NCI-H226 (cell line): ENCODE results near the gene RPL13.
"Not testable (repeated sequence)": the region's sequence is repeated elsewhere in the genome, so short reads cannot be mapped to it uniquely, and the experiment has no call there.

Source experiments
- DNase-seq: peaks from one replicate; pipeline ENCODE4 v3.0.0-alpha.2; 2015

The RPL13 gene

DNA sequence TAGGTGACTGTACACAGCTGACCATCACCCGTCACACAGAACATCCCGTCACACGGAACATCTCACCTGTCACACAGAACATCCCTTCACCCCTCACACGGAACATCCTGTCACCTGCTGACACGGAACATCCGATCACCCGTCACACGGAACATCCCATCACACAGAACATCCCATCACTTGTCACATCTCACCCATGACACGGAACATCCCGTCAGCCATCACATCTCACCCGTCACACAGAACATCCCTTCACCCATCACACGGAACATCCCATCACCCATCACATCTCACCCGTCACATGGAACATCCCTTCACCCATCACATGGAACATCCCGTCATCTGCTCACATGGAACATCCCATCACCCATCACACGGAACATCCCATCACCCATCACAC lies 18.9 kb downstream of the RPL13 start:
- no peak for DNase-seq

DNA sequence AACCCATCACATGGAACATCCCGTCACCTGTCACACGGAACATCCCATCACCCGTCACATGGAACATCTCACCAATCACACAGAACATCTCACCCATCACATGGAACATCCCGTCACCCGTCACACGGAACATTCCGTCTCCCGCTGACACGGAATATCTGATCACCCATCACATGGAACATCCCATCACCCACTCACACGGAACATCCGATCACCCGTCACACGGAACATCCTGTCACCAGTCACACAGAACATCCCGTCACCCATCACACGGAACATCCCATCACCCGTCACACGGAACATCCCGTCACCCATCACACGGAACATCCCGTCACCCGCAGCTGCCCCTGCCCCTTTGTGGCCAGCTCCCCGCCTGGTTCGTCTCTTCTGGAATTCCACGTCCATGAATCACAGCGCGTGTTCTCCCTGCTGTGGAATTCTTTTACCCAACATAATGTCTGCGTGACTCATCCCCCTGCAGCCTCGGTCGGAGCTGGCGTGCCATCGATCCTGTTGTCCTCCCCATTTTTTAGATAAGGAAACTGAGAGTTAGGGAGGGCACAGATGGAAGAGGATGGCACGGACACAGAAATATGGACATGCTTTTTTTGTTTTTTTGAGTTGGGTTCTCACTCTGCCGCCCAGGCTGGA lies 20.7 kb downstream of the RPL13 start:
- DNase-seq: peak; percentile 98

DNA sequence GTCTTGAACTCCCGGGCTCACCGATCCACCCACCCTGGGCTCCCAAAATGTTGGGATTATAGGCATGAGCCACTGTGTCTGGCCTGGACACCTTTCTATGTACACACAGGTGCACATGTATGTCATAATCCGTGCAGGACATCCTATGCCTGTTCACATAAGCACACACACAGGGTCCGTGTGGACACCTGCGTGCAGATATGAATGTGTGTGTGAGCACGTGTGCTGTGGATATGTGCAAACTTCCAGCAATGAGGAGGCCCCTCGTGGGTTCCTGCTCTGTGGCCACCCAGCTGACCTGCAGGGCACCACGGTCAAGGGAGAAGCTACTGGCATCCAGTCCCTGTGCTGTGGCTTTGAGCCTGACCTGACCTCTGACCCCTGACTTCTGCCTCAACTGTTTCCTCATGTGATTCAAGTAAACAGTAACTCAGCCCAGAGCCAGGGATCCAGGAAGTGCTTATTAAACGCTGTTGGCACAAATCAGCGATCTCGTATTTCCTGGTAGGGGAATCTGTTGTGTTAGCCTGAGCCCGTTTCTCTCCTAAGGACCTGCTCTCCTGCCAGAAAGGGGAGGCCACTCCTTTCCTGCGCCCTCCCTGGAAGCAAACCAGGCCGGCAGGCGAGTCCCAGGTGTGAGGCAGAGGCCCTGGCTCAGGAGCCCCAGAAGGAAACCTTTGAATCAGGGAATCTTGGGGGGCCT lies 21.5 kb downstream of the RPL13 start:
- DNase-seq: no peak

- DNase-seq: no peak
These were observed 22.2 kb downstream of the RPL13 start for GRCh38 chr16:89582614-89583196.

- no peak for DNase-seq
These were observed 22.9 kb downstream of the RPL13 start for GRCh38 chr16:89583197-89583894.

- DNase-seq: no peak
These were observed 23.6 kb downstream of the RPL13 start for GRCh38 chr16:89583895-89584644.

DNA sequence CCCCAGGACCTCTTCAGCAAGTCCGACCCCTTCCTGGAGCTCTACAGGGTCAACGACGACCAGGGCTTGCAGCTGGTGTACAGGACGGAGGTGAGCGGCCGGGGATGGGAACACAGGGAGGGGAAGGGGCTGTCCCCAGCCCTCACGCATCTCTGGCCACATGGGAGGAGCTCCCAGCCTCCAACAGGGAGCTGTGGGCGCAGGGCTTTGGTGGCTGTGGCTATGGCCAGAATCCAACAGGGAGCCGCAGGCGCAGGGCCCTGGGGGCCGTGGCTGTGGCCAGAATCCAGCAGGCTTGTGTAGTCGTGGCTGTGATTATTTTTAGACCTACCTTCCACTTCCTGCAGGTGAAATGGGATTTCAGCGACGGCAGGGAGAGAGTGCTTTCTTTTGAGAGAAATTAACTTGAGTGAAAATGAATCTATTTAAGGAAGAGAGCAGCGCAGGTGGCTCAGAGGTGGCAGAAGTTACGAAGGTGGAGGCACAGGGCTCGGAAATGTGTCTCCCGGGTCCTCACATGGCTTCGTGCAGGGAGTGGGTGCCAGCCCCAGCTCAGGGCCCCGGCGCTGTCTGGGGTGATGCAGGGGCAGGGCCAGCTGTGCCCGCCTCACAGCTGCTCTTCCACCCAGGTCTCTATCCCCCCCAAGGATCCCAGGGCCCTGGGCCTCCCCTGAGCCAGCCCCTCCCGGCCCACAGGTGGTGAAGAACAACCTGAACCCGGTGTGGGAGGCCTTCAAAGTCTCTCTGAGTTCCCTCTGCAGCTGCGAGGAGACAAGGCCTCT lies 24.5 kb downstream of the RPL13 start:
- DNase-seq: no peak

DNA sequence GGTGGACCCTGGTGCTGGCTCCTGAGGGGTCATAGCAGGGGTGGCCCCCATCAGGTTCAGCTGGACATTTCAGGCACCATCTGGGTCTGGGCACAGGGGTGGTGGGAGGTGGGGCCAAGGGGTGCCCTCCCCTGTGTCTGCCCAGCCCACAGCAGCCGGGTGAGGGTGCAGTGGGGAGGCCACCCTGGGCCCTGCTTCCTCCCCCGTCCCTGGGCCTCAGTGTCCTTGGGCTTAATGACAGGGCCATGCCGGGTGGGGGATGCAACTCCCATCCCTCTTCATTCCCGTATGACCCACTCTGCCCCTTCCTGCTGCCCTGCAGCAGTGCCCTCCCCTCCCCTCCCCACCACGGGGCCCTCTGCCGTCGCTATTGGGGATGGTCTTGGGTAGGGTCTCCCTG lies 25.7 kb downstream of the RPL13 start:
- no peak for DNase-seq

DNA sequence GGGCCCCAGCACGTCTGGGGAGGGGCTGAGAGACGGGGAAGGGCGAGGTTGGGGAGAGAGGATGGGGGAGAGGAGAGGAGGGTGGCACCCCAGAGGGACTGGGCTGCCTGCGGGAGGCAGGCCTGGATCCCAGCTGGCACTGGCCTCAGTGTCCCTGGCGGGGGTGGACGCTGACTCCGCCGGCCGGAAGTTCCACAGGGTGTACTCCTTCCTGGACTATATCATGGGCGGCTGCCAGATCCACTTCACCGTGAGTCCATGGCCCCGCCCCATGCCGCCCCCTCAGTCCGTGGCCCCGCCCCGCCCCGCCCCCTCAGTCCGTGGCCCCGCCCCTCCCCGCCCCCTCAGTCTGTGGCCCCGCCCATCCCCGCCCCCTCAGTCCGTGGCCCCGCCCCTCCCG lies 26.4 kb downstream of the RPL13 start:
- peak; percentile 63 for DNase-seq

GRCh38 chr16:89587676-89588075 lies 27.2 kb downstream of the RPL13 start:
- DNase-seq: not testable (repeated sequence)

DNA sequence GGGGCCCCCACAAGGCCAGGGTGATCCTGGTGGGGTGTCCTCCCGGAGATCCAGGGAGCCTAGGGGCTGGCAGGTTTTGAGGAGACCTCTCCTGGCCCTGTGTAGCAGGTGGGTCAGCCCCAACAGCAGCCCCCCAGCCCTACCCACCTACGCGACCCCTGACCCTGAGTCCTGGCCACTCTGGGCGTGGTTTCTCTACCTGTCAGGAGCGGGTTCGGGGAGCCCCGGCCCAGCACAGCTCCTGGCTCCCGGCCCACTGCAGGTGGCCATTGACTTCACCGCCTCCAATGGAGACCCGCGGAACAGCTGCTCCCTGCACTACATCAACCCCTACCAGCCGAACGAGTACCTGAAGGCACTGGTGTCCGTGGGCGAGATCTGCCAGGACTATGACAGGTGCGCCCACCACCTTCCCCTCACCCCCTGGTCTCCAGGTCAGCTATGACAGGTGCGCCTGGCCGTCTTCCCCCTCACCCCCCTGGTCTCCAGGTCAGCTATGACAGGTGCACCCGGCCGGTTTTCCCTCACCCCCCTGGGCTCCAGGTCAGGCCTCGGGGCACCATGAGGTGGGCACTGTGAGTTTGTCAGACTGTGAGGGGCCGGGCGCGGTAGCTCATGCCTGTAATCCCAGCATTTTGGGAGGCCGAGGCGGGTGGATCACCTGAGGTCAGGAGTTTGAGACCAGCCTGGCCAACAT lies 28.1 kb downstream of the RPL13 start:
- no peak for DNase-seq

GRCh38 chr16:89589241-89589926 lies 28.9 kb downstream of the RPL13 start:
- DNase-seq: no peak

DNA sequence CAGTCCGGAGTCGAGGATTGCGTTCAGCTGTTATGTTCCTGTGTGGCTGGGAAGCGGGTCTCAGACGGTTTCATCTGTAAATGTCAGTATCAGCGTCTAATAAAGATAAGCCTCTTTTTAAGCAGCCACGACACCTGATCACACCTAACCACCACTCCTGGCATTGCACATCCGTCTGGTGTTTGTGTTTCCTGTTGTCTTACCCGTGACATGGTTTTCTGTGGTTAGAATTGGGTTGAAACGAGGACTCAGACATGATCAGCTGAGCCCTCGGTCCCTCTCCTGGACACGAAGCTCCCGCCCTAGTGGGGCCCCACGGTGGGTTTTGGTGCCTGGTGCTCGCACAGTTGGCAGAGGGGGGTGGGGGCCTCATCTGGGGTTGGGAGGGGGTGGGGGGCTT lies 33.4 kb downstream of the RPL13 start:
- no peak for DNase-seq

GRCh38 chr16:89595330-89596060 lies 35.0 kb downstream of the RPL13 start:
- DNase-seq: no peak

DNA sequence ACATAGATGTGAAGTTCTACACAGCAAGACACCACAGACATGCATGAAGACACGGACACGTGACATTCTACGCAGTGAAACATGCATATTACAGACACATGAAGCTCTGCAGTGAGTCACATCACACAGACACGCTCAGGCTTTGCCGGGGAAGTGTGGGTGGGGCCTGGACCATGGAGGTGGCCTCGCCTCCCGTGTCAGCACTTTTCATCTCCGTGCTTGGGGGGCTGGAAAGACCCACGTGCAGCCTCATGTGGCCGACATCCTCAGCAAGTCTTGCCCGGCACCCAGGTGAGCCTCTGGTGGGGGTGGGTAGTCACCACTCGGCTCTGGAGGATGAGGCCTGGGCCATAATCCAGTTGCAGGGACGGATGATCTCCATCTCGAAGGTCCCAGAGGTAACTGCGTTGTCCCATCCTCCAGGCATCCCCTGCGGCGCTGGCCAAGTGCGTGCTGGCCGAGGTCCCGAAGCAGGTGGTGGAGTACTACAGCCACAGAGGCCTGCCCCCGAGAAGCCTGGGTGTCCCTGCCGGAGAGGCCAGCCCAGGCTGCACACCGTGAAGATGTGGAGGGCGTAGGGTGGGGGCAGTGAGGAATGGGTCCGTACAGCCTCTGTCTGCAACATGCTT lies 35.7 kb downstream of the RPL13 start:
- no peak for DNase-seq

DNA sequence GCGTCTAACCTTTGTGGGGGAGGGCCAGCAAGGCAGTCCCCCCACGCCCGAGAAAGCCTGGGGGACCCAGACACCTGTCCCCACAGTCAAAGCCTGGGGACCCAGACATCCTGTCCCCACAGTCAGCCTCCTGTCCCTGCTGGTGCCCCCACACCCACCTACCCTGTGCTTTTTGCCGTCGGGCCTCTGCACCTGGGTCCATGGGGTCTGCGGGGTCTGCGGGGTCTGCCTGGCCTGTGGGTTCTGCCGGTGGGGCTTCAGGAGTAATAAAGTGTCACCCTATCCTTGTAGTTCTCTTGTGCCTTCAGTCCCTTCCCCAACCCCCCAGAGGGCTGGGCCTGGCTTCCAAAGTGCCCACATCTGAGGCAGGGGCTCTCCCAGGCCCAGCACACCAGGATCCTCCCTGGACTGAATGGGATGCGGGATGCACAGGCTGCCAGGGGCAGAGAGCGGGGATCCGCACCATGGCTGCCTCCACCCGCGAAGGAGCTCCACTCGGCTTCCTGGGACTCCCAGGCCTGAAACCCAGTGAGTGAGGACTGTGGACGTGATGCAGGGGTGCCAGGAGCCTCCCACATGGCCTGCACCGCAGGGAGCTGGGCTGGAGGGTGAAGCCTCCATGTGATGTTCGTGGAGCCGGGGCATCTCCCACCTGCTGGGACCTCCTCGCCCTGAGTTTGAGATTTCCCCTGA lies 36.6 kb downstream of the RPL13 start:
- peak; percentile 49 for DNase-seq

DNA sequence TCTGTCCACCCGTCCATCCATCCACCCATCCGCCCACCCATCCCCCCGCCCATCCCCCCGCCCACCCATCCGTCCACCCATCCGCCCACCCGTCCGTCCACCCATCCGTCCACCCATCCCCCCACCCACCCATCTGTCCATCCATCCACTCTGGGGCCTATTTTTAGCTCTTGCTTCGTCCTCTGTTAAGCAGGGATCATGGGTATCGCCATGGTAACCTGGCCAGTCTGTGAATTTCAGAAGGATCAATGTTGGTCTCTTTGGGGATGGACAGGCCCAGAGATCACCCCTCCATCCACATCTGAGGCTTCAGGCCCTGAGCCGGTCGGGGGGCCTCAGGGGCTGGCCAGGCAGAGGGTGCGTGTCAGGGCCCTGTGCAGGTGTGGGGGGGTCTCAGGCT lies 37.7 kb downstream of the RPL13 start:
- DNase-seq: no peak

- DNase-seq: peak; percentile 42
These were observed 39.0 kb downstream of the RPL13 start for GRCh38 chr16:89599451-89599858.

DNA sequence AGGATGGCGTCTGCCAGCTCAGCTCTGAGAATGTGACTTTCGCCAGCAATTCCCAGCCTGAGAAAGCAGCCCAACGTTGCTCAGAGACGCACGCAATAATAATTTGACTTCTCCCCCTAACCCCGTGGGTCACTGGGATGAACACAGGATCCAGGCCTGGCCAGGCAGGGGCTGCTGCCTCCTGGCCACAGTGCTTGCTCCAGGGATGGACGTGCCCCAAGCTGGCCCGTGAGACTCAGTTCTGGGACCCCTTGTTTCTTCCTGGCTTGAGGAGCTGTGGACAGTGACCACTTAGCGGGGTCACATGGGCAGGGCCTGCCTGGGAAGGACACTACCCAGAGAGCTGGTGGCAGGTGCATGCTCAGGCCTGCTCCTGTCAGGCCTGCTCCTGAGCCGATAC lies 39.4 kb downstream of the RPL13 start:
- DNase-seq: no peak
